T1000 (cell line): ENCODE results near the gene IL26.

Experiments
- DNase-seq: peaks from one replicate; lab custom pipeline; 2025; ENCODE audit warnings: mixed read lengths; lab: John Stamatoyannopoulos, UW

Gene IL26, protein sequence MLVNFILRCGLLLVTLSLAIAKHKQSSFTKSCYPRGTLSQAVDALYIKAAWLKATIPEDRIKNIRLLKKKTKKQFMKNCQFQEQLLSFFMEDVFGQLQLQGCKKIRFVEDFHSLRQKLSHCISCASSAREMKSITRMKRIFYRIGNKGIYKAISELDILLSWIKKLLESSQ

DNA sequence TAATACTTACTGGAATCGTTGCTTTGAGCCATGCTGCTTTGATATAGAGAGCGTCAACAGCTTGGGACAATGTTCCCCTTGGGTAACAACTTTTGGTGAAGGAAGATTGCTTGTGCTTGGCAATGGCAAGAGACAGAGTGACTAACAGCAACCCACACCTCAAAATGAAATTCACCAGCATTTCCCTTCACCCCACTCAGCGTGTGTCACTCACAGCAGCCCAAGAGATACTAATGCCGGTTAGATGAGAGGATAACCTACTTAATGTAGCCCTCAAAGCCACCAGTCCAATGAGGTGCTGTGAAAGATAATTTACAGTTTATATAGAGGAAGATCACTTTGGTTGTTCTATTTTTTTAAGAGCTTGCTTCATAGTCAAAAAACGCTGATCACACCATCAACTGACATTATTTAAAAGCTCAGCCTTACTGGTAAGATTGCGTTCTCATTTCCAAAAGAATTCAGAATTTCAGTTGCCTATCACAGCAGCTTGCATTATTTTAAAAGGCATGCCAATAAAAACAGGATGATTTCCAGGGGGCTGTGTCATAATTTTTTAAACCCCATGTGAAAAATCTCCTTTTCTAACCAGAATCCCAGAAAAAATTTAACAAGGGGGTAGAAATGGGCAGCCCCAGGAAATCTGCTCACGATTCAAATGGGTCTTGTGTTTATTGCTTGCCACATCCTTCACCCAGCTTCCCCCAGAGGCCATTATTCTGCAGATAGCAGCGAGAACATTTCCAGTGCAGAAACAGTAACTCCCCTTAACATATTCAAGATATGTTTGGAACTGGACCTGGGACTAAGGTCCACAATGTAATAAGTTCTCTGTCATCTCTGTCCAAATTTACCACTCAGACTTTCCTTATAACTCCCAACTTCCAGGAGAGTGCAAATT lies at the start of gene IL26:
Gene IL26, minus strand, starts transcription at position 235 of the 901 bp plus-strand sequence. Its CDS starts 54 bp downstream, at position 181.
- DNase-seq = no peak

DNA sequence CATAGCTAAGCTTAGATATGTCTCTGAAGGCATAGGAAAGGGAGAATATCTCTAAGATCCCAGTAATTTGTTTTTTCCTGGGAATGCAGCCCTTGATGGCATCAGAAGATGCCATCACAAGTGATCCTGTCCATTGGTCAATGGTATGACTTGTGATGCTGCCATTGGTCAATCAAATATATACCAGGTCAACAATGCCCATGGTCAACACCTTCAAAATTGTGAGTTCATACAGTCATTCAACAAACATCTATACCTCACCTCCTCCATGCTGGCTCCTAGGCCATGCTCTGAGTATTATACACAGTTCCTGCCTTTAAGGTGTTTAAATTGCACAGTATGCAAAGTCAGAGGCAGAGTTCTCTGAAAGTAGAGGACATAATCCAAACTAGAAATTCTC lies 47.1 kb upstream of the IL26 start:
- DNase-seq = no peak

DNA sequence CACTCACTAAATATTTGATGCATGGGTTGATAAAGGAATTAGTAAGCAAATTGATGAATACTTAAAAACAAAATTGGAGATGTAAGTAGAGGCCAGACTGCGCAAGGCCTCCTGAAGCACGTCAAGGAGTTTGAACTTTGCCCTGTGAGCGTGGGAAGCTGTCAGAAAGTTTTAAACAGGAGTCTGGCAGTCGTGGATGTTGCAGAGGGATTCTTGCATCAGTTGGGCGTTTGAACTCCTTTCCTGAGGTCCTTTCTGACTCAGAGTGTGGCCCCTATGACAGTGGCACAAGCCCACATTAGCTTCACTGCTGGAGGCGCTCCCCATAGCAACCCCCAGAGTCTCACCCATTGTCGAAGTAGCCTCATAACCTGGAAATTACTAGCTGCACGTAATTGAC lies 45.7 kb upstream of the IL26 start:
- no peak for DNase-seq

DNA sequence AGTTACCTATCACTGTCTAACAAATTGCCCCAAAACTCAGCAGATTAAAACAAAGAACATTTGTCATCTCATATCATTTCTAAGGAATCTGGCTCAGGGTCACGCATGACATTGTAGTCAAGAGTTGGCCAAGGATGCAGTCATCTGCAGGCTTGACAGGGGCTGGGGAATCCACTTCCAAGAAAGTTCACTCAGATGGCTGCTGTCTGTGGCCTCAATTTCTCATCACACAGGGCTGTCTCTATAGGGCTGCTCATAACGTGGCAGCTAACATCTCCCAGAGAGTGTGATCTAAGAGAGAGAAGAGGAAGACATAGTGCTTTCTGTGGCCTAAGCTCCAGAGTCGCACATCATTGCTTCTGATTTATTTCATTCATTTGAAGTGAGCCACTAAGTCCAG lies 44.7 kb upstream of the IL26 start:
- DNase-seq = no peak

DNA sequence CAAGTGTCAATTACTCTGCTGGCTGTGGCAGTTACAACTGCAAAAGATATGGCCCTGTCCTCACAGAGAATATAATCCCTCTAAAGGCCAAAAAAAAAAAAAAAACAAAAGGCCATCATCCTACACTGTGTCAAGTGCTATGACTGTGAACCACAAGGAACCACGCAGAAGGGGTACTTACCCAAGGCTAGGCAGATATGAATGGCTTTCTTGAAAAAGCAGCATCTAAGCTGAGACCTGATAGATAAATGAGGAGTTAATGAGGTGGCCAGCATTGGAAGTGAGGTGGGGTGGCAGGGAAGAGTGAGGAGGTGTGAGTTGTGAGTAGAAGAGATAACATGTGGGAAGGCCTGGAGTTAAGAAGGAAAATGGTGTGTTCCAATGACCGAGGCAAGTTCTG lies 44.2 kb upstream of the IL26 start:
- no peak for DNase-seq

DNA sequence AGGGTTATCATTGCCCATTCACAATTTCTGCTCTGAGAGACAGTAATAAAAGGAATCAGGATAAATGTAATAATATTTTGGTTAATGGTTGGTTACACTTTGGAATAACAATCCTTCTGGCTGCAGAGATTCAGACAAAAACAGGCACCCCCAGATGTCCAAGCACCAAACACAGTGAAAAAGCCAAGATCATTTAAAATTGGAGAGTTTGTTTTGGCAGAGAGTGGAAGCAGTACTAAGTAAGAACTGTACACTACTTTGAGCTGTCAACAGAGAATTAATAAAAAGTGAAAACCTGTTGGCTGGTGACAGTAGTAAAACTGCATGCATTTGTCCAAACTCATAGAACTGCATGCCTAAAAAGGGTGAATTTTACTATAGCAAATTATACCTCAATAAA lies 43.4 kb upstream of the IL26 start:
- no peak for DNase-seq

DNA sequence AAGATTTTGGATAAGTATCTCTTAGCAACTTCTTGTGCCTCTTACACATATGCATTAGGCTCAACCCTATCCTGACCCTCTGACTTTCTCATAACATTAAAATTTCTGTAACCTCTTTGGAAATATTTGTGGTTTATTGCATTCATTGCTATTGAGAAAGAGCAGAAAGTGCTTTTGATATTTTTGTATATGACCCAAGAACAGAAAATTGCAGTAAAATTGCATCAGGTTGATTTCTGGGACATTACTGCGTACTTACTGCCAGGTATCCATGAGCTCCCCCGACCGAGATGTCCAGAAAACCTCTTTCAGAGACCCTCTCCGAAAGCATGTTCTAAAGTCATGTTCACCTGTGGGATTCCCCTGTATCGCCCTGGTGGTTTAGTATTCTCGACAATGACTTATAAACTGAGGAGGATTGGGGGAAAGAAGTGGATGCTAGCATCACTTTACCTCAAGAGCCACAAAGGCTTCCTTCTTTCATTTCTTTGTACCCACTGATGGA lies 42.3 kb upstream of the IL26 start:
- no peak for DNase-seq

DNA sequence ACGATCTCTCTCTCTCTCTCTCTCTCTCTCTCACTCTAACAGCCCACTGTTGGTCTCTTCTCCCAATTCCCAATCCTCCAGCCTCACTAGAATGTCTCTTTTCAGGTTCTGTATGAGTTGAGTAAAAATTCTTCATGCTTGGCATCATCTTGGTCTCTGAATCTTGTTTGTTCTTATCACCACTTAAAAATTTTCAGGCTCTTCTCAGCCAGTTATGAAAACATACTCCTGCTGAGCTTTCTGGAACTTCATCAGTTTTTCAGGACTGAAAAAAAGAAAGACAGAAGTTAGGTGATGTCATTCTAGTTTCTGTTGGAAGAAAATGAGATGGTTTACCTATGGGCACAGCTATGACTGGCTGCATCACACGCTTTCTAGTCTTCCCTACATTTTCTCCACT lies 39.2 kb upstream of the IL26 start:
- no peak for DNase-seq

DNA sequence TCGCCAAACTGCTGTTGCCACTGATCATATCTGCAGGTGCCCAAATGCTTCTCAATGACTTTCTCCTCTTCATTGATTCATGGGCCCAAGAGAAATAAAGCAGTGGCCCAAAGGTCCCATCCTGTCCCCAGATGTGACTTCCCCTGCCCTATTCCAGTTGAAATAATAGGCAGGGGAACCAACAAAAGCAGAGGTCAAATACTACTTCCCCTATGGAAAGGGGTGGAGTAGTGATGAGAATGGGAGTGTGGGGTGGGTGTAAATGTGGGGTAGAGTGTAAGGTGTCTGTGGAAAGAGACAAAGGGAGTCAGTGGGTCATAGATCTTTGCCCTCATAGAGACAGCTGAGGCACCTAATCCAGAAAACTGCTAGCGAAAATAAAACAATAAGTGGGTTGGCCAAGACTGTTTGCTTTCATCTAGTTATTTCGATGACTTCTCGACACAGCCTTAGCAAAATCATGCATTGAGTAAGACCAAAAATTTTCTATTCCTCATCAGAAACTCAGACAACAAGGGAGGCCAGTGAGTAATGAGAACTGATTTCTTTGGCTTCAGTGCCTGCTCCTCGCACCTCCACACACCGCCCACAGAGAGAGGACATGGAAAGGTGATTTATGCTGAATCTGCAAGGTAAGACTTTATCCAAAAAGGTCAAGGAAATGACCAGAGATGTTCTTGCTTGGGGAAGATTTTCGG lies 38.7 kb upstream of the IL26 start:
- no peak for DNase-seq

DNA sequence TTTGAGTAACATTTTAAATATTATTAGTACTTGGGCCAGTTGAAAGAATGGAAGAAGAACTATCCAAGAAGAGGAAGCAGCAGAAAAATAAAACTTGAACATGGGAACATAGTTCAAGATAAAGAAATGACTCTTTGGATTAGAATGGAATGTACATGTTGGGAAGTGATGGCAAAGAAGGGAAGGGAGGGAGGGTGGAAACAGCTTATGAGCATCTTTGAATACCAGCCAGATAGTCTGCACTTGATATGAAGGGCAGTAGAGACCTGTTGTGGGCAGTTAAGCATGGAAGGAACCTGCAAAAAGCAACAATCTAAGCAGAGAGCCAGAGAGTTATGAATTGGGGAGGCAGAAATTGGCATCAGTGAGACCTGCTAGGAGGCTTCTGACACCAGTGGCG lies 37.8 kb upstream of the IL26 start:
- DNase-seq = no peak

DNA sequence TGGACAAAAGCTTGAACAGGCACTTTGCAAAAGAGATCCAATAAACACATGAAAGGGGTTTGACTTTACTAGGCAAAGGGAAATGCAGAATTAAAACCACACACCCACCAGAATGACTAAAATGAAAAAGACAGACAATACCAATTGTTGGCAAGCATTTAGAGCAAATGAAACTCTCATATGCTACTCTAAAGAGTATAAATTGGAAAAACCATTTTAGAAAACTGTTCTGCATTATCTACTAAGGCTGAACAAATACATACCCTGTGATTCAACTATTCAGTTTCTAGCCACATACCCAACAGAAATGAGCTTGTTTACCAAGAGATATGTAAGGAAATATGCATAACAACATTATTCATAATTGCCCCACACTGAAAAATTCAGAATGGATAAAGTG lies 36.3 kb upstream of the IL26 start:
- DNase-seq = no peak

DNA sequence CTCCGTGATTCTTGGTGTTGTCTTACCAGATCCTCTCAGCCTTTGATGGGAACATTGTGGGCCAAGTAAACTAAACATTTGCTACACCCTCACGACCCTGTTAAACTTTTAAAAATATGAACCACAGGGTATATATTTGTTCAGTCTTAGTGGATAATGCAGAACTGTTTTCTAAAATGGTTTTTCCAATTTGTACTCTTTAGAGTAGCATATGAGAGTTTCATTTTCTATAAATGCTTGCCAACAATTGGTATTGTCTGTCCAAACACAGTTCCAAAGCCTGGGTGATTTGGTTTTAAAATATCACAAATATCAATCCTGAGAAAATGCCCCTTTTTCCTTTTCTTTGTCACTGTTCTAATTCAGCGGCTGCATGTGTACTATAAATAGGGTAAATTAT lies 34.5 kb upstream of the IL26 start:
- DNase-seq = no peak

DNA sequence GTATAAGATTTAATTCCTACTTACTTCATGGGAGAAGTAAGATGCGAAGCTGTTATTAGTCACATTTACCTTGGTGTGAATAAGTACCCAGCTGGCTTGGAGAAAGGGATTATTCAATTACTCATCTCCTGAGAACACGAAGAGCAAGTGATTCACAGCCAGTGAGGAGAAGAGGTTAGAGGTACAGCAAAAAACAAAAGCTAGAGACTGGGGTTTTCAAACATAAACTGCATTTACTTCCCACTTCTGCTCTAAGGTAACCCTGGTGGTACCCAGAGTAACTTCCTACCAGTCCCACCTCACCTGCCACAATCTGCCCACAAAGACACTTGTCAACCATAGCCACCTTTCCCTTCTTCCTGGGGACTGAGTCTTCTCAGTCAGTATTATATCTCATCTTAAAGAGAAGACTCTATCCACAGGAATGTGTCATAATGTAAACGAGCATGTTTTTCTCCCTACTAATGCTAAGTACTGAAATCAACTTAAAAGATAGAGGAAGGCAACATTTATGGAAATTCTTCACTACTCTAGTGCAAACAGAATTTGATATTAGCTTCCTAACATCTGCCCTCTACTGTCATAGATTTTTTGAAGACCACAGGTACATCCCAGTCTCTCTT lies 33.8 kb upstream of the IL26 start:
- no peak for DNase-seq

DNA sequence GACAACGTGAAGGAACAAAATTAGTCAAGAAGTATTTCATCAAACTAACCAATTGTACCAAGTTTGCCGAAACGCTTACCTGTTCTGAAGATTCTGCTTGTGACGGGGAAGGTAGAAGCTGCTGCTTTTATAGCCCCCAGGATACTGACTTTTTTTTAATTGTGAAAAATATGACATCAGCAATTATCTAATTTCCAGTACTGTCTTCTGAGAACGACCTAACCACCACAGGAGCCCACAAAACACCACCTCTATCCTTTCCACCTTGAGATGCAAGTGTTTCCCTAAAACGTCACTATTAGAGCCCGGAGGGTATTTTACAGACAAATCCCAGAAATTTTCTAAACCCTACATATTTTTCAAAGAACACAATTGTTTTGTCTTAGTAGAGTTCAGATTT lies 27.9 kb upstream of the IL26 start, which contains the start of gene IL22:
Gene IL22, minus strand, starts transcription at position 101 of the 400 bp plus-strand sequence. CDS start 156 bp downstream, outside the sequence.
- DNase-seq = no peak

DNA sequence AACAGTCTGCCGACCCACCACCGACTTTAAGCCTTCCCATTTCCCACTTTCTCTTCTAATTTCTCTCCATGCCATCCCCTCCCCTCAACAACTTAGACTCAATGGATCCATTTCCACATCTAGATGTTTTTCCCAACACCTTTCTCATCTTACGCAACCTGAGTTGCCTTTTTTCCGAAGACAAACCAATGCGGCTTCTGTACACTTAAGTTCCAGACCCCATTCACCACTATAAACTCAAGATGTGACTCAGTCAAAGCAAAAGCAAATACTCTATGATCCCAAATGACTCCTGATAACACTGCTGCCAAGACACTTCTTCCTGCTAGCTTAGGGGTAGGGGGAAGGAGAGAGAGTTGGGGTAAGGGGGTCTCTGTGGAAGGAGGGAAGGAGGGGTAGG lies 26.5 kb upstream of the IL26 start:
- DNase-seq = no peak

DNA sequence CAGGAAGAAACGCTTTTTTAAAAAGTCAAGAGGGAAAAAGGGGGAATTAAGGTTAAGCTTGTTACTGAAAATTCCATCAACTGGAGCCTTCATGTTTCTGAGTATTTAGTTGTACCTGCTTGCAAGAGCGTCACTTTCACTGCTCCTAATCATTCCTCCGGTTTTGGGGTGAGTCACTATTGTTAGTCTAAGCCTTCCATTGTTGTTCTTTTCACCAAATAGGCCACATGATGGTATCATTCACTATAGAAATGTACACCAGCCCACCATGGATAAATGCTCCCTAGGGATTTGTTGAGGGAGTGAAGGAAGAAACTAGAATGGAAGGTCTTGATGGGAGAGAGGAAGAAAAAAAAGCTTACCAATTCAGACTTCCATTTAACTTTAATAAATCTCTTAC lies 24.8 kb upstream of the IL26 start:
- no peak for DNase-seq

DNA sequence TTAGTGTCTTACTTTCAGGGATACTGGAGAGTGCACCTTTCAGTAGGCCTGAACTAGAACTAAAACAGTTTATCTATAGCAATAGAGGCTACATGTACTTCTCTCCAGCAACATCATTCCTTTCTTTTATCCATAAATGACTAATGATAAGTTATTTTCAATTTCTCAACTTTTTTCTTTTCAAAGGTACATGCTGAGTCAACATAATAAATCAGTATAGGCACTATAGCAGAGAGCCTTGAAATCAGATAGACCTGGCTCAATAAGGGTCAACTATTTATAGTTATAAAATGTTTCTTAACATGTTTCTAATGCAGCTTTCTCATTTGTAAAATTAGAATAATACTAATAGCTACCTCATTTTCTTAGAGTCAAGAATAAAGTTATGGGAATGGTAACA lies 22.2 kb upstream of the IL26 start:
- DNase-seq = no peak

DNA sequence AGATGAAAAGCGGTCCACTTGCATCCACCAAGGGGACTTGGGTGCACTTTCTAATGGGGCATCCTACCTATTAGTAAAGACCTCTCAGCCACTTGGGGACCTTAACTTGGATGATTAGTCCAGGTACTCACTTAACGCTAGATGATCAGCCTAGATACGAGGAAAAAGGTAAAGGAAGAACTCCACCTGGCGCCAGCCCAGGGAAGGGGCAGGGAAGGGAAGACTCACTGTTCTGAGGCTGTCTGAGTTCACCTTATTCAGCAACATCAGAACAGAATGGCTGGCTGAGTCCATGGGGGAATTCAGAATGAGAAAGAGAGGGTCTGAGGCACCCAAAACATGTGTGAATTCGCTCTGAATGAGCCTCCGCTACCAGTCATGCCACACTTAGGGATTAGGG lies 20.7 kb upstream of the IL26 start:
- no peak for DNase-seq

DNA sequence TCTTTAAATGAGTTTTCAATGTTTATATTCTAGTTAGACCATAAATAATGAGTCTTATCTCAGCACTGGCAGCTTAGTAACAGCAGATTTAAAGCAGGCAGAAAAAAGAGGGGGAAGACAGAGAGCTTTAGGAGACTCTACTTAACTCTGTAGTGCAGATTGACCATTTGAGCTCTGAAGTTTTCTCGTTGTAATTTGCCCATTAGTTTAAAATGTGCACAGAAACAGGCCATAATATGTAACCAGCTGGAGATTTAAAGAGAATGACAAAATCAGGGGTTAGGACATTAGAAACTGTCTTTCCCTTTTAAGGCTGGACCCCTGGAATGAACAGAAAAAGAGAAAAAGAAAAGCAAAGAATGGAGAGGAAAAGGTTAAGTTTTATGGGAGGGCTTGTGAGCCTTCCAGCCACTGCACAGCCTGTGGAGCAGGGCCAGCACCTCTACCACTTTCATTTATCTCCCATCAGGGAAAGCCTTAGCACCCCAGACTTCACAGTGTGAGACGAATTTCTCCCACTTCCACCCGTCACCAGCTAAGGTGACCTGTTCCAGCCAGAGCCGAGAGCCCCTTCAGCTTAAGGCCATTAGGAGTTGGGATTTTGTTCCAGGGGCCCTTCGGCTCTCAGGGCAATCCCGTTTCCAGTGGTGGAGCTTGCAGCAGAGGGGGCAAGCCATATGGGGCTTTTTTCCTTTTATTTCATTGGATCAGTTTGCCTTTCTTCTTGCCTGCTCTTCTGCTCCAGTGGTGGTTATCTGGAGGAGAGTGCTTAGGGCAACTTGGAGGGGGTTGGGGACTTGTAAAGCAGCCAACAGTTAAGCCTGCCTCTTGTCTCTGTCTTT lies 19.8 kb upstream of the IL26 start:
- no peak for DNase-seq

DNA sequence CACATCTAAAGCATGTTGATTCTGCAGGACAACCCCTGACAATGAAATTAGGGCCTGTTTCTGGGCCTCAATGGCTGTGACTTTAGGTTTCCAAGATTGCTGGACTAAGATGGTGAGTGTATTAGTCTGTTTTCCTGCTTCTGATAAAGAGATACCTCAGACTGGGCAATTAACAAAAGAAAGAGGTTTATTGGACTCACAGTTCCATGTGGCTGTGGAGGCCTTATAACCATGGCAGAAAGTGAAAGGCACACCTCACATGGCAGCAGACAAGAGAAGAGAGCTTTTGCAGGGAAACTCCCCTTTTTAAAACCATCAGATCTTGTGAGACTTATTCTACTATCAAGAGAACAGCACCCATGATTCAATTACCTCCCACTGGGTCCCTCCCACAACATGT lies 17.2 kb upstream of the IL26 start:
- DNase-seq = no peak

DNA sequence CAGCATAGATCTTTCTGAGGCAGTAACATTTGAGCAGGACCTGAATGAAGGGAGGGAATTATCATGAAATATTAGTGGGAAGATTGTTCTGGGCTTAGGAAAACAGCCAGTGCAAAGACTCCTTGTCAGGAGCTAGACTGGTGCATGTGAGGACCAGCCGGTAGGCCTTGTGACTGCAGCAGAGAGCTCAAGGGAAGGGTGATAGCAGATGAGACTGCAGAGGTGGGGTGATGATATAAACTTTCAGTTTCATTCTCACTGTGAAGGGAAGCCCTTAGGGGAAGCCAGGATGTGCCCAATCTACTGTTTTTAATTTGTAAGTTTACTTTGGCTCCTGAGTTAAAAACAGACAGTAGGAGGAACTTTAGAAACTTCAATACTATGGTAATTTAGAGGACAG lies 15.4 kb upstream of the IL26 start:
- no peak for DNase-seq
